ENCODE measurements around the gene SPTLC1. TPM values are rescaled to one million over a fixed set of nuclear protein-coding genes. Genes with fewer than 3 reads are reported as not detected.
"Not testable (repeated sequence)": the region's sequence is repeated elsewhere in the genome, so short reads cannot be mapped to it uniquely, and the experiment has no call there.

The SPTLC1 gene
- total and polyA plus RNA-seq, 2 experiments from 2014 or later = 54.8 to 100 TPM

- TF ChIP-seq CREB1 (CRISPR knock-in tag; IDR thresholded peaks at IDR 0.05; ENCODE audit: low read depth) = no peak
- TF ChIP-seq JUNB (IDR thresholded peaks at IDR 0.05; ENCODE audit: unreplicated experiment) = no peak
- no peak for TF ChIP-seq STAT1 (IDR thresholded peaks at IDR 0.05; ENCODE audit: unreplicated experiment)
These were observed 40.0 kb upstream of the SPTLC1 start (continued) for GRCh38 chr9:92155221-92155620.

- H3K36me3 ChIP-seq (ENCODE audit: insufficient read depth); H3F3A ChIP-seq (replicated peaks; ENCODE audit: low read depth); H3K9me2 ChIP-seq (ENCODE audit: insufficient read depth); H3K9me3 Mint-ChIP-seq; ATAC-seq; H3K4me3 Mint-ChIP-seq; H3K4me3 ChIP-seq; H3K27me3 Mint-ChIP-seq (ENCODE audit: insufficient read depth, low read depth, poor library complexity); H3K27me3 ChIP-seq (ENCODE audit: insufficient read depth); DNase-seq (ENCODE audit: low spot score); H3K4me2 ChIP-seq; H3K27ac Mint-ChIP-seq; H3K36me3 Mint-ChIP-seq (ENCODE audit: low read depth); H3K79me2 ChIP-seq (replicated peaks; ENCODE audit: insufficient read depth); H3K27ac ChIP-seq (ENCODE audit: low read depth); H4K20me1 ChIP-seq (replicated peaks; ENCODE audit: insufficient read depth); H2AFZ ChIP-seq; H3K4me1 ChIP-seq (ENCODE audit: insufficient read depth); H3K4me1 Mint-ChIP-seq: not testable (repeated sequence)
These were observed 38.5 kb upstream of the SPTLC1 start for GRCh38 chr9:92153466-92154415.

GRCh38 chr9:92151691-92152393 is 36.6 kb upstream of the SPTLC1 start:
- Mint-ChIP-seq H3K27ac (no peak overlapping the region), H3K27me3 (ENCODE audit: insufficient read depth, low read depth, poor library complexity) (peaks cover 7% of the 10 kb centered on the region), H3K9me3 (no peaks in the 10 kb centered on the region), H3K36me3 (ENCODE audit: low read depth) (no peaks in the 10 kb centered on the region), H3K4me1 (peaks cover 12% of the 10 kb centered on the region), H3K4me3 (no peak overlapping the region)
- H3K36me3 ChIP-seq (ENCODE audit: insufficient read depth) = no peaks in the 10 kb centered on the region
- H4K20me1 ChIP-seq (replicated peaks; ENCODE audit: insufficient read depth) = no peaks in the 10 kb centered on the region
- ATAC-seq = no peak
- H3K4me1 ChIP-seq (ENCODE audit: insufficient read depth) = peaks cover 10% of the 10 kb centered on the region; the same call in 1 of the 2 replicates
- no peaks in the 10 kb centered on the region for H3K27me3 ChIP-seq (ENCODE audit: insufficient read depth)
- no peak for TF ChIP-seq EZH2 (IDR thresholded peaks at IDR 0.05; ENCODE audit: low read depth, unreplicated experiment)
- no peaks in the 10 kb centered on the region for H3F3A ChIP-seq (replicated peaks; ENCODE audit: low read depth)
- H3K9me2 ChIP-seq (ENCODE audit: insufficient read depth) = no peaks in the 10 kb centered on the region
- no peak overlapping the region for H3K4me2 ChIP-seq
- H3K4me3 ChIP-seq = no peak overlapping the region
- no peak for DNase-seq (ENCODE audit: low spot score)
- H2AFZ ChIP-seq = no peak overlapping the region
- no peaks in the 10 kb centered on the region for H3K79me2 ChIP-seq (replicated peaks; ENCODE audit: insufficient read depth)
- H3K27ac ChIP-seq (ENCODE audit: low read depth) = no peak overlapping the region

GRCh38 chr9:92150501-92151470 is 35.6 kb upstream of the SPTLC1 start:
- DNase-seq (ENCODE audit: low spot score); ATAC-seq; H3K27me3 Mint-ChIP-seq (ENCODE audit: insufficient read depth, low read depth, poor library complexity); H3K9me3 Mint-ChIP-seq; H3K4me3 ChIP-seq; H3K36me3 Mint-ChIP-seq (ENCODE audit: low read depth); H3K79me2 ChIP-seq (replicated peaks; ENCODE audit: insufficient read depth); H3K27me3 ChIP-seq (ENCODE audit: insufficient read depth); H3K9me2 ChIP-seq (ENCODE audit: insufficient read depth); H3K27ac ChIP-seq (ENCODE audit: low read depth); H2AFZ ChIP-seq; H4K20me1 ChIP-seq (replicated peaks; ENCODE audit: insufficient read depth); H3K4me2 ChIP-seq; H3F3A ChIP-seq (replicated peaks; ENCODE audit: low read depth); H3K27ac Mint-ChIP-seq; H3K36me3 ChIP-seq (ENCODE audit: insufficient read depth); H3K4me3 Mint-ChIP-seq: not testable (repeated sequence)
- peaks cover 18% of the 10 kb centered on the region for H3K4me1 ChIP-seq (ENCODE audit: insufficient read depth)
- H3K4me1 Mint-ChIP-seq = peaks cover 21% of the 10 kb centered on the region
